Glutamatergic neuron (in vitro differentiated cells): ENCODE measurements around the gene MYO1E. TPM values are rescaled to one million over a fixed set of nuclear protein-coding genes. Genes with fewer than 3 reads are reported as not detected.

Experiments used
- DNase-seq: peaks from one replicate; pipeline ENCODE4 v3.0.0; 2022
- H3K27ac Mint-ChIP-seq: one replicate; pipeline ENCODE4 v1.8.0; 2020; ENCODE audit warnings: mild to moderate bottlenecking, mixed read lengths, inconsistent platforms; ENCODE audit not compliant: unreplicated experiment
- H3K27me3 Mint-ChIP-seq: one replicate; pipeline ENCODE4 v1.8.0; 2020; ENCODE audit warnings: mild to moderate bottlenecking, moderate library complexity, mixed read lengths, inconsistent platforms; ENCODE audit not compliant: unreplicated experiment
- H3K36me3 Mint-ChIP-seq: one replicate; pipeline ENCODE4 v1.8.0; 2020; ENCODE audit warnings: mild to moderate bottlenecking, mixed read lengths, inconsistent platforms; ENCODE audit not compliant: unreplicated experiment
- H3K4me1 Mint-ChIP-seq: one replicate; pipeline ENCODE4 v1.8.0; 2020; ENCODE audit warnings: mild to moderate bottlenecking, low read depth, mixed read lengths, inconsistent platforms; ENCODE audit not compliant: unreplicated experiment
- H3K4me3 Mint-ChIP-seq: one replicate; pipeline ENCODE4 v1.8.0; 2020; ENCODE audit warnings: mild to moderate bottlenecking, mixed read lengths, inconsistent platforms; ENCODE audit not compliant: unreplicated experiment
- H3K9me3 Mint-ChIP-seq: one replicate; pipeline ENCODE4 v1.8.0; 2020; ENCODE audit warnings: mild to moderate bottlenecking, moderate library complexity, mixed read lengths, inconsistent platforms; ENCODE audit not compliant: unreplicated experiment
- CTCF ChIP-seq: fragments of 200-600 bp; sonication (generic); IDR thresholded peaks from one replicate; pipeline ENCODE4 v1.5.0; 2021; ENCODE audit not compliant: partially characterized antibody, unreplicated experiment
- total RNA-seq: library from RNA; stranded (reverse); fragmentation: NEBNext Ultra II Directional; extraction: Animal tissue kit (Norgen Biotek cat#: 25700); gene quantifications from one replicate; pipeline ENCODE4 v1.2.1, GENCODE V29; 2021; ENCODE audit not compliant: unreplicated experiment

MYO1E gene
- total RNA-seq, 1 donor from 2014 or later: 7.9 TPM

- Mint-ChIP-seq H3K27me3 (no peaks in the 10 kb centered on the region), H3K4me3 (no peak overlapping the region), H3K4me1 (no peaks in the 10 kb centered on the region), H3K9me3 (peaks cover 3% of the 10 kb centered on the region), H3K36me3 (no peaks in the 10 kb centered on the region), H3K27ac (no peak overlapping the region)
- no peak for DNase-seq
- no peak for TF ChIP-seq CTCF
These were observed 143.2 kb downstream of the MYO1E start for GRCh38 chr15:59229453-59229852.

GRCh38 chr15:59229015-59229414 lies 143.7 kb downstream of the MYO1E start:
- H3K27ac Mint-ChIP-seq: no peak overlapping the region
- H3K4me1 Mint-ChIP-seq: no peaks in the 10 kb centered on the region
- no peaks in the 10 kb centered on the region for H3K27me3 Mint-ChIP-seq
- peaks cover 2% of the 10 kb centered on the region for H3K9me3 Mint-ChIP-seq
- H3K4me3 Mint-ChIP-seq: no peak overlapping the region
- no peak for TF ChIP-seq CTCF
- H3K36me3 Mint-ChIP-seq: no peaks in the 10 kb centered on the region
- DNase-seq: no peak

- Mint-ChIP-seq H3K4me3 (no peak overlapping the region), H3K36me3 (no peaks in the 10 kb centered on the region), H3K9me3 (peaks cover 1% of the 10 kb centered on the region), H3K27me3 (no peaks in the 10 kb centered on the region), H3K4me1 (no peaks in the 10 kb centered on the region), H3K27ac (no peak overlapping the region)
- no peak for TF ChIP-seq CTCF
- DNase-seq: no peak
These were observed 145.7 kb downstream of the MYO1E start for GRCh38 chr15:59227021-59227420.

GRCh38 chr15:59224474-59224873 lies 148.2 kb downstream of the MYO1E start:
- H3K4me3 Mint-ChIP-seq: no peak overlapping the region
- TF ChIP-seq CTCF: no peak
- peaks cover 1% of the 10 kb centered on the region for H3K9me3 Mint-ChIP-seq
- H3K27me3 Mint-ChIP-seq: no peaks in the 10 kb centered on the region
- no peak for DNase-seq
- no peaks in the 10 kb centered on the region for H3K36me3 Mint-ChIP-seq
- H3K27ac Mint-ChIP-seq: no peak overlapping the region
- no peaks in the 10 kb centered on the region for H3K4me1 Mint-ChIP-seq

- H3K9me3 Mint-ChIP-seq: peaks cover 1% of the 10 kb centered on the region
- no peak for DNase-seq
- no peak for TF ChIP-seq CTCF
- no peaks in the 10 kb centered on the region for H3K36me3 Mint-ChIP-seq
- H3K27me3 Mint-ChIP-seq: no peaks in the 10 kb centered on the region
- no peak overlapping the region for H3K4me3 Mint-ChIP-seq
- no peak overlapping the region for H3K27ac Mint-ChIP-seq
- no peaks in the 10 kb centered on the region for H3K4me1 Mint-ChIP-seq
These were observed 148.9 kb downstream of the MYO1E start for GRCh38 chr15:59223736-59224135.
